GM08714 (cell line): ENCODE data around the gene OXCT1.
"Not testable (repeated sequence)": the region's sequence is repeated elsewhere in the genome, so short reads cannot be mapped to it uniquely, and the experiment has no call there.

Experiments used
- H3K4me3 ChIP-seq: fragments of 200-500 bp; sonication (Bioruptor generic); 2 replicates; pipeline ENCODE4 v1.5.1; 2014; ENCODE audit warnings: mild to moderate bottlenecking, low read length, inconsistent platforms
- ZNF274 ChIP-seq: IDR thresholded peaks from 2 replicates; pipeline ENCODE4 v1.6.1; 2012; ENCODE audit warnings: mild to moderate bottlenecking, low read depth, low read length

Gene OXCT1

DNA sequence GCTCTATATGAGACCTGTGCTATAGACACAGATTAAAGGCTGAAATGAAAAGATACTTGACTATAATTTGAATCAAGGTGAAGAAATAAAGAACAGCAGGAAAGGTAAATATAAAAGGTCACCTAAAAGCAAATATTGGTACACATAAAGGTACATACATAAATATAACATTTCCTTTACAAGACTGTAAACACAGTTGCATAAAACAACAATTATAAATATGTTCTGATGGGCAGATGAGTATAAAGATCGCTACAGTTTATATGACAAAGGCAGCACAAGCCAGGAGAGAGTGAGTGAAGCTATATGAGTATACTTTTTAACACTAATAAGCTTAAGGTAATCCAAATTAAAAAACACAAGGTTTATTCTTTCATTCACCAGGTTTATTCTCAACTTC, 114.5 kb downstream of the OXCT1 start:
- no peak for TF ChIP-seq ZNF274
- no peak overlapping the region for H3K4me3 ChIP-seq

- TF ChIP-seq ZNF274 = no peak
- no peak overlapping the region for H3K4me3 ChIP-seq
These were observed 115.4 kb downstream of the OXCT1 start for GRCh38 chr5:41754857-41755256.

GRCh38 chr5:41751867-41752266, 118.4 kb downstream of the OXCT1 start:
- H3K4me3 ChIP-seq = no peak overlapping the region
- no peak for TF ChIP-seq ZNF274

GRCh38 chr5:41748631-41749030, 121.6 kb downstream of the OXCT1 start:
- H3K4me3 ChIP-seq = no peak overlapping the region
- TF ChIP-seq ZNF274 = no peak

DNA sequence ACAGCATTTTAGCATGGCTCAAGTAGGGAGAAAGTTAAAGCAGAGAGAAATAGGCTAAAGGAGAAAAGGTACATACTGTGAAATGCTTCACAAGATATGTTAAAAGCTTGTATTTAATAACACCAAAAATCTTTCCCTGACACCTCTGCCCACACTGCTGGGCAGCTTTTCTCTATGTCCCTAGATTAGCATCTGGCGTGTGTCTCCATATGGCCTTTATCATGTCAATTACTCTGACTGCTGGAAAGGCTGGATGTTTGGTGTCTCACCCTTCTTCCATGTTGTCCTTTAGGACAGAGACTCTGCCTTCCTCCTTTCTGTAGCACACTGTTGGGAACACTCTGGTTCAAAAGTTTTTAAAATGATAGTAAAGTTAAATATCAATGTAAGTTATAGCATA, 122.5 kb downstream of the OXCT1 start:
- TF ChIP-seq ZNF274 = no peak
- H3K4me3 ChIP-seq = no peak overlapping the region

GRCh38 chr5:41747301-41747700, 122.9 kb downstream of the OXCT1 start:
- TF ChIP-seq ZNF274 = no peak
- H3K4me3 ChIP-seq = no peak overlapping the region

- H3K4me3 ChIP-seq = not testable (repeated sequence)
These were observed 127.6 kb downstream of the OXCT1 start for GRCh38 chr5:41742608-41743007.

DNA sequence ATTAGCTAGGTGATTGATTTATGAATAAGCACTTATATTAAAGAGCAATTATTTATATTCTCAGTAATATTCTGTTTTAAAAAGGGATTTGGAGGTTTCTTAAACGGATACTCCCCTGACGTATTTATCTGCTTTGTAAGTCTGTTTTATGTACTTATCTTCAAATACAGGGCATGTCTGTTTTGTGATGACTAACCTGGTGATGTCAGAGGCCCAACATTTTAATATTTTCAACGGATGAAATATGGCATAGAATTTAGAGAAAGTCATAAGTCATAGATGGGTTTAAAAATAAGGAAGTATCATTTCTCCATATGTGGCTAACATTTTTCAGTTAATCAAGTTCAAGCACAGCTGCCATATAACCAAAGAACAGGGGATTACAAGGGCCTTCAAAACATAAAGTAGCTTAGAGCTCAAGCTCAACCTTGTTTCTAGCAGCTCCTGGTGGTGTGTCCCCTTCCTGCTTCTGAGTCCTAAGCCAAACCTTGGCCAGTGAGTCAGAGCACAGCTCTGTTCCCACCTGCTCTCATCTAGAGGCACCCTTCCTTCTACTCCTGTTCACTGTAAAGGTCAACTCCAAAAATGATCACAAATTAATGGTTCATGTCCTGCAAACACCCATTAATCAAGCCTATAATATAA, 131.4 kb downstream of the OXCT1 start:
- TF ChIP-seq ZNF274 = no peak
- no peak overlapping the region for H3K4me3 ChIP-seq

GRCh38 chr5:41736641-41737040, 133.6 kb downstream of the OXCT1 start:
- H3K4me3 ChIP-seq = no peak overlapping the region
- no peak for TF ChIP-seq ZNF274

DNA sequence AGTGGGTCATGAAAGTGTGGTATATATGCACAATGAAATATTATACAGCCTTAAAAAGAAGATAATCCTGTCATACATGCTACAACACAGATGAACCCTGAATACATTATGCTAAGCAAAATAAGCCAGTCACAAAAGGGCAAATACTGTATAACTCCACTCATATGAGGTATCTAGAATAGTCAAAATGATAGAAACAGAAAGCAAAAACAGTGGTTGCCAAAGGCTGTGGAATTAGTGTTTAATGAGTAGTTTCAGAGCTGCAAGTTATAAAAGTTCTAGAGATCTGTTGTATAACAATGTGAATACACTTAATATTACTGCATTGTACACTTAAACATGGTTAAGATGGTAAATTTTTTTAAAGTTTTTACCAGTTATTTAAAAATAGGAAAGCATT, 135.0 kb downstream of the OXCT1 start:
- no peak for TF ChIP-seq ZNF274
- no peak overlapping the region for H3K4me3 ChIP-seq

GRCh38 chr5:41729381-41729780, 140.8 kb downstream of the OXCT1 start:
- H3K4me3 ChIP-seq = not testable (repeated sequence)

GRCh38 chr5:41728281-41728680, 141.9 kb downstream of the OXCT1 start:
- TF ChIP-seq ZNF274 = no peak
- no peak overlapping the region for H3K4me3 ChIP-seq

DNA sequence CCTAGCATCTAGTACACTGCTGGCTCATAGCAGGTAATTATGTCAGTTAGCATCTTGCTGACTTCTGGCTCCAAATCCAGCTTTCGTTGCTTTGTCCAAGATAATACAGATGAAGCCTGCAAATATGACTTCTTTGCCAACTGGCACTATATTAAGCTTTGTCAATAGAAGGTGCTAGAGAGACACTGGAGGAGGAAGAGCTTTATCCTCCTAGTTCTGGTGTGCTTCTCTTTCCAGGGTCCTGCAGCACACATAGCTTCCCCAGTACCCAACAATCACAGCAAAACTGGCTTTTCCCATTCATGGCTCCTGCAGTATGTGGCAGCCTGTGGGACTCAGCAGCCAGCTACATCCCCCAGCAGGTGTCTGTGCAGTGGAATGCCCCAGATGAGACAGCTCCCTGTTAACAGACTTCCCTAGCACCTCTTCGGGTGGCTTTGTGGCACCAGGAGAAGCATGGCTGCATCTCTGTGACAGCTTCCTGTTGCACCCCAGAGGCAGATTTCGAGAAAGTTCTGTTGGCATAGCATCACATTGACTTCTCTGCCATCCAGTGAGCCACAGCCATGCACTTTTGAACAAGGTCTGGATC, 147.8 kb downstream of the OXCT1 start:
- TF ChIP-seq ZNF274 = no peak
- no peak overlapping the region for H3K4me3 ChIP-seq

DNA sequence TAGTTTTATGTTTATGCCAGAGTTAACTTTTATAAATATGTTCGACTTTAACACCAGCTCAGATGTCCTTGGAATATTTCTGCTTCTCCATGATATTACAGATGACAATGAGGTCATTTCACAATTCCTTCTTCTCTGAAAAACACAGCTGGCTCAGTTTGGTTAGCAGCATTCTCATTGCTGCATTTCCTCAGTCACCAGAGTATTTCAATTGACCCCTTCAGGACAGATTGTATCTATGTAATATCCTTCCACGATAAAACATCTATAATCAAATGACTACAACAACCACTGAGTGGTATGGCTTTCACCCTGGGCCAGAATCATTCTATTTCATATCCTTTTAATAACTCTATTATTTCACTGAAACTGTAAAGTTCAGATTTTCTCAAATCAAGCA, 148.7 kb downstream of the OXCT1 start:
- TF ChIP-seq ZNF274 = no peak
- no peak overlapping the region for H3K4me3 ChIP-seq

GRCh38 chr5:41716382-41716781, 153.8 kb downstream of the OXCT1 start:
- TF ChIP-seq ZNF274 = no peak
- H3K4me3 ChIP-seq = no peak overlapping the region

- H3K4me3 ChIP-seq = not testable (repeated sequence)
These were observed 155.8 kb downstream of the OXCT1 start for GRCh38 chr5:41714446-41714845.
